Activated naive CD8-positive, alpha-beta T cell treated with anti-CD3 and anti-CD28 coated beads, Interleukin-2, amount 50 U/mL, for 24 hours (primary cell): ENCODE data around the gene POU2F2.
A peak's percentile ranks its signal among the peaks of the same experiment; 100 is the strongest.

Experiments used
- ATAC-seq: fragments of 150-1000 bp; cut with Tn5 transposase; one replicate; pipeline ENCODE4 v1.10.0; 2021
- DNase-seq: peaks from one replicate; pipeline ENCODE4 v3.0.0; 2021
- H3K27ac Mint-ChIP-seq: one replicate; pipeline ENCODE4 v1.8.0; 2021; ENCODE audit warnings: mild to moderate bottlenecking, mixed read lengths
- H3K27me3 Mint-ChIP-seq: one replicate; pipeline ENCODE4 v1.8.0; 2021; ENCODE audit warnings: mixed read lengths
- H3K36me3 Mint-ChIP-seq: one replicate; pipeline ENCODE4 v1.8.0; 2021; ENCODE audit warnings: low read depth, mixed read lengths
- H3K4me1 Mint-ChIP-seq: one replicate; pipeline ENCODE4 v1.8.0; 2021; ENCODE audit warnings: mixed read lengths
- H3K4me3 Mint-ChIP-seq: one replicate; pipeline ENCODE4 v1.8.0; 2021; ENCODE audit warnings: mild to moderate bottlenecking, moderate library complexity, mixed read lengths
- H3K9me3 Mint-ChIP-seq: one replicate; pipeline ENCODE4 v1.8.0; 2021; ENCODE audit warnings: mixed read lengths

POU2F2 gene

DNA sequence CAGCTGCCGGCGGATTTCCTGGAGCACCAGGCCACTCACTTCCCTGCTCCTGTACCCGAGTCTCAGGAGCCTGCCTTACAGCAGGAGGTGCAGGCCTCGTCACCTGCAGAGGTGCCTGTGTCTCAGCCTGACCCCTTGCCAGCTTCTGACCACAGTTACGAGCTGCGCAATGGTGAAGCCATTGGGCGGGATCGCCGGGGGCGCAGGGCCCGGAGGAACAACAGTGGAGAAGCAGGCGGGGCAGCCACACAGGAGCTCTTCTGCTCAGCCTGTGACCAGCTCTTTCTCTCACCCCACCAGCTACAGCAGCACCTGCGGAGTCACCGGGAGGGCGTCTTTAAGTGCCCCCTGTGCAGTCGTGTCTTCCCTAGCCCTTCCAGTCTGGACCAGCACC is 53.0 kb downstream of the POU2F2 start:
- DNase-seq (no peak), ATAC-seq (no peak)
- Mint-ChIP-seq H3K9me3 (no peaks in the 10 kb centered on the region), H3K36me3 (peaks cover 30% of the 10 kb centered on the region), H3K27ac (no peak overlapping the region), H3K4me3 (no peak overlapping the region), H3K27me3 (no peaks in the 10 kb centered on the region), H3K4me1 (peaks cover 49% of the 10 kb centered on the region)

- Mint-ChIP-seq H3K4me1 (peaks cover 49% of the 10 kb centered on the region), H3K27ac (peak overlapping the region; percentile 92), H3K27me3 (no peaks in the 10 kb centered on the region), H3K4me3 (no peak overlapping the region), H3K9me3 (no peaks in the 10 kb centered on the region), H3K36me3 (peaks cover 30% of the 10 kb centered on the region)
- ATAC-seq: no peak
- DNase-seq: no peak
Observed at GRCh38 chr19:42078538-42079275, 53.5 kb downstream of the POU2F2 start.

DNA sequence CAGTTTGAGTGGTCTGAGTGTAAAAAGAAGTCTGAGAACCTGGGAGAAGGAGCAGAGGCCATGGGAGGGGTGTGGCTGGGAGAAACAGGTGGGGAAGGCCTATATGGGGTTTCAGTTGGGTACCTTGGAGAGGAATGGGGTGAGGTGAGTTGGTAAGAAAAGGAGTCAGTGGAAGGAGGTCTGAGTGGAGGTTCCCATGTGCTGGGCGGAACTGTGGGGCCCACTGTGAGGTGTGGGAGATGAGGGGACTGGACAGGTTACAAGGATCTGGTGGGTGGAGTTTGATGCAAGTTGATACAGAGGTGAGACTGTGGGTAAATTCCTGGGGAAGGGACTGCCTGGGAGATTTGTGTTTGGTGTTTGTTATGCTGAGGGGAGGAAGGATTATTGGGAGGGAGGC is 54.2 kb downstream of the POU2F2 start:
- ATAC-seq (no peak), DNase-seq (no peak)
- peak overlapping the region; percentile 98 for H3K4me3 Mint-ChIP-seq
- peaks cover 30% of the 10 kb centered on the region for H3K36me3 Mint-ChIP-seq
- peaks cover 49% of the 10 kb centered on the region for H3K4me1 Mint-ChIP-seq
- H3K27me3 Mint-ChIP-seq: no peaks in the 10 kb centered on the region
- H3K9me3 Mint-ChIP-seq: no peaks in the 10 kb centered on the region
- peak overlapping the region; percentile 92 for H3K27ac Mint-ChIP-seq

DNA sequence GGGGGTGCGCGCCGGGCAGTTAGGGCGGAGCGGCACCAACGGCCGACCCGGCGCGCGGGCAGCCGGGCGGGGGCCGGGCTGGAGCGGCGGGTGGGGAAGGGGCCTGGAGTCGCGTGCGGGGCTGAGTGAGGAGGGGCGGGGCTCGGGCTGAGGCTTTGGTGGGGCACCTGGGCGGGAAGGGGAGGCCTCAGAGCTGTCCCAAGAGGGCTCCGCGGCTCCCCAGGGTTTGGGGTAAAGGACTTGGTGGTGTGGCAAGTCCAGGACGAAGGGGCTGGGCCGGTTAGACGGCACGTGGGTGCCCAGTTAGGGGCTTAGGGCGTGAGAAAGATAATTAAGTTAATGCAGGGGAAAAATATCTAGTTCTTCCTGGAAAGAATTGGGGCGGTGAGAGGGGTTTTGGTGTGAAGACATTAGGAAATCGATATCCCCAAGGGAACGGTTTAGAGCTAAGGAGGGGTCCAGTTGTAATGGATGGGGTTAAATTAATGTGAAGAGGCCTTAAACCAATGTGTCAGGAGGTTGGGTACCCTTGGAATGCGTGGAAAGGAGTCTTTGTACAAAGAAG is 55.8 kb downstream of the POU2F2 start:
- H3K9me3 Mint-ChIP-seq: no peaks in the 10 kb centered on the region
- H3K27ac Mint-ChIP-seq: peak overlapping the region; percentile 92
- DNase-seq (peak; percentile 46), ATAC-seq (no peak)
- H3K36me3 Mint-ChIP-seq: peaks cover 23% of the 10 kb centered on the region
- peaks cover 43% of the 10 kb centered on the region for H3K4me1 Mint-ChIP-seq
- H3K4me3 Mint-ChIP-seq: peak overlapping the region; percentile 98
- H3K27me3 Mint-ChIP-seq: no peaks in the 10 kb centered on the region

GRCh38 chr19:42075616-42076379 is 56.4 kb downstream of the POU2F2 start, which contains the start of gene ZNF574:
Gene ZNF574, plus strand, starts transcription at chr19:42076166. Its CDS starts 2,441 bp downstream, at chr19:42078607.
- H3K27ac Mint-ChIP-seq: peak within 1 kb of the TSS; percentile 100
- DNase-seq (peak; percentile 97), ATAC-seq (peak; percentile 98)
- H3K9me3 Mint-ChIP-seq: no peaks in the 10 kb centered on the region
- peak within 1 kb of the TSS; percentile 98 for H3K4me3 Mint-ChIP-seq
- H3K27me3 Mint-ChIP-seq: peaks cover 2% of the 10 kb centered on the region
- peaks cover 19% of the 10 kb centered on the region for H3K36me3 Mint-ChIP-seq
- peaks cover 40% of the 10 kb centered on the region for H3K4me1 Mint-ChIP-seq

DNA sequence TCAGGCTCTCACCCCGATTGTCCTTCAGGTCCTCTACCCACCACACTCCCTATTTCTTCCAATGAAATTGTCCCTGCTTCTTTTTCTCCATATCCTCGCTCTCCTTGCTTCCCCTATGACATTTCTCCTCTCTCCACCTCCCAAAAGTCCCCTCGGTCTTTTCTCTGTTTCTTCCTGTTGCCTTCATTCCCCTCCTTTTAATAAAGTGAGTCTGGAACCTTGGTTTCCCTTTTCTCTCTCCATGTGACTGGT is 57.0 kb downstream of the POU2F2 start:
- no peaks in the 10 kb centered on the region for H3K9me3 Mint-ChIP-seq
- no peak for DNase-seq
- H3K4me1 Mint-ChIP-seq: peaks cover 40% of the 10 kb centered on the region
- no peak for ATAC-seq
- H3K27ac Mint-ChIP-seq: peak overlapping the region; percentile 100
- H3K4me3 Mint-ChIP-seq: peak overlapping the region; percentile 98
- H3K27me3 Mint-ChIP-seq: peaks cover 2% of the 10 kb centered on the region
- peaks cover 19% of the 10 kb centered on the region for H3K36me3 Mint-ChIP-seq

- DNase-seq (peak; percentile 27), ATAC-seq (no peak)
- Mint-ChIP-seq H3K27me3 (peaks cover 2% of the 10 kb centered on the region), H3K36me3 (peaks cover 18% of the 10 kb centered on the region), H3K4me3 (peak overlapping the region; percentile 98), H3K4me1 (peaks cover 40% of the 10 kb centered on the region), H3K9me3 (no peaks in the 10 kb centered on the region), H3K27ac (peak overlapping the region; percentile 100)
Observed at GRCh38 chr19:42074513-42075363, 57.5 kb downstream of the POU2F2 start.

- no peak overlapping the region for H3K27ac Mint-ChIP-seq
- ATAC-seq (no peak), DNase-seq (no peak)
- H3K4me1 Mint-ChIP-seq: peaks cover 14% of the 10 kb centered on the region
- peaks cover 2% of the 10 kb centered on the region for H3K27me3 Mint-ChIP-seq
- no peak overlapping the region for H3K4me3 Mint-ChIP-seq
- no peaks in the 10 kb centered on the region for H3K9me3 Mint-ChIP-seq
- H3K36me3 Mint-ChIP-seq: peaks cover 6% of the 10 kb centered on the region
Observed at GRCh38 chr19:42071247-42071646, 61.0 kb downstream of the POU2F2 start.

- H3K4me1 Mint-ChIP-seq: peaks cover 4% of the 10 kb centered on the region
- H3K27ac Mint-ChIP-seq: no peak within 1 kb of the TSS
- no peaks in the 10 kb centered on the region for H3K36me3 Mint-ChIP-seq
- ATAC-seq (no peak), DNase-seq (no peak)
- no peak within 1 kb of the TSS for H3K4me3 Mint-ChIP-seq
- peaks cover 4% of the 10 kb centered on the region for H3K27me3 Mint-ChIP-seq
- H3K9me3 Mint-ChIP-seq: no peaks in the 10 kb centered on the region
Observed at GRCh38 chr19:42069619-42070351, 62.5 kb downstream of the POU2F2 start, which contains the start of gene GRIK5. Gene GRIK5, minus strand, starts transcription at chr19:42070206. Its CDS starts 4,436 bp downstream, at chr19:42065770.

- H3K27ac Mint-ChIP-seq: no peak overlapping the region
- H3K4me3 Mint-ChIP-seq: no peak overlapping the region
- no peaks in the 10 kb centered on the region for H3K4me1 Mint-ChIP-seq
- H3K36me3 Mint-ChIP-seq: no peaks in the 10 kb centered on the region
- peaks cover 4% of the 10 kb centered on the region for H3K27me3 Mint-ChIP-seq
- ATAC-seq: no peak
- DNase-seq: no peak
- H3K9me3 Mint-ChIP-seq: no peaks in the 10 kb centered on the region
Observed at GRCh38 chr19:42068756-42069571, 63.3 kb downstream of the POU2F2 start.

GRCh38 chr19:42068361-42068755 is 63.9 kb downstream of the POU2F2 start:
- H3K27ac Mint-ChIP-seq: no peak overlapping the region
- H3K9me3 Mint-ChIP-seq: no peaks in the 10 kb centered on the region
- H3K4me3 Mint-ChIP-seq: no peak overlapping the region
- no peak for ATAC-seq
- H3K27me3 Mint-ChIP-seq: peaks cover 4% of the 10 kb centered on the region
- DNase-seq: no peak
- H3K36me3 Mint-ChIP-seq: no peaks in the 10 kb centered on the region
- H3K4me1 Mint-ChIP-seq: no peaks in the 10 kb centered on the region

DNA sequence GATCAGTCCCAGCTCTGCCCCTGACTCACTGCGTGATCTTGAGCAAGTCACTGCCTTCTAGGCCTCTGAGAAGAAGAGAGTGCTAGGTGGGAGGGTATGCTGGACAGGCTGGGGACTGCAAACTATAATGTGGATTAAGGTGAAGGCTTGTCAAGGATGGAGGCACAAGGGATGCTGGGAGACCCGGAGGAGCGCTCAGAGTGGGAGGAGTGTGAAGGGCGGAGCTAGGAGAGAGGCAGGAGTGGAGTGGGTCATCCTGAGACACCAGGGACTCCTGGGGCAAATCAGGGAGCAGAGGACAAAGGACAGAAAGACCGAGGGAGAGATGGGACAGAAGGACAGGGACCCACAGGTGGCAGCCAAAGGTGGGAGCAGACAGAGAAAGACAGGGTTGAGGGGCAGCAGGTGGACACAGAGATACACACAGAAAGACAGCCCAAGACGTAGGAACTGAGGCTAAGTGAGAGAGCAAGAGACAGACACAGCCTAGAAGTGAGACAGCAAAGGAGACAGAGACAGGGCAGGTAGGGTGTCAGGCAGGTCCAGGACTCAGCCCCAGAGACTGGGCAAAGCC is 64.8 kb downstream of the POU2F2 start:
- H3K4me1 Mint-ChIP-seq: no peaks in the 10 kb centered on the region
- no peaks in the 10 kb centered on the region for H3K36me3 Mint-ChIP-seq
- no peak for ATAC-seq
- peaks cover 4% of the 10 kb centered on the region for H3K27me3 Mint-ChIP-seq
- no peak overlapping the region for H3K27ac Mint-ChIP-seq
- H3K9me3 Mint-ChIP-seq: no peaks in the 10 kb centered on the region
- no peak for DNase-seq
- no peak overlapping the region for H3K4me3 Mint-ChIP-seq
